Thyroid gland (tissue), 4 donors: ENCODE measurements around the gene RASSF8.

Source experiments
- POLR2A ChIP-seq, 2 donors: fragments of 450-650 bp; IDR thresholded peaks; one replicate each; pipeline ENCODE4 v1.6.1; 2017; ENCODE audit warnings: antibody characterized with exemption in 2 of 2, mild to moderate bottlenecking in 2 of 2, moderate library complexity in 1 of 2
- TF ChIP-seq, protein P1 (sequence below), 6 experiments: fragments of 200-600 bp in 3 of 6; fragments of 450-650 bp in 3 of 6; sonication (generic) in 3 of 6; IDR thresholded peaks; one replicate each; pipeline ENCODE4 v1.5.1; 2016 to 2019; ENCODE audit warnings: antibody characterized with exemption in 6 of 6, mild to moderate bottlenecking in 2 of 6, inconsistent platforms in 1 of 6, moderate library complexity in 1 of 6

DNA sequence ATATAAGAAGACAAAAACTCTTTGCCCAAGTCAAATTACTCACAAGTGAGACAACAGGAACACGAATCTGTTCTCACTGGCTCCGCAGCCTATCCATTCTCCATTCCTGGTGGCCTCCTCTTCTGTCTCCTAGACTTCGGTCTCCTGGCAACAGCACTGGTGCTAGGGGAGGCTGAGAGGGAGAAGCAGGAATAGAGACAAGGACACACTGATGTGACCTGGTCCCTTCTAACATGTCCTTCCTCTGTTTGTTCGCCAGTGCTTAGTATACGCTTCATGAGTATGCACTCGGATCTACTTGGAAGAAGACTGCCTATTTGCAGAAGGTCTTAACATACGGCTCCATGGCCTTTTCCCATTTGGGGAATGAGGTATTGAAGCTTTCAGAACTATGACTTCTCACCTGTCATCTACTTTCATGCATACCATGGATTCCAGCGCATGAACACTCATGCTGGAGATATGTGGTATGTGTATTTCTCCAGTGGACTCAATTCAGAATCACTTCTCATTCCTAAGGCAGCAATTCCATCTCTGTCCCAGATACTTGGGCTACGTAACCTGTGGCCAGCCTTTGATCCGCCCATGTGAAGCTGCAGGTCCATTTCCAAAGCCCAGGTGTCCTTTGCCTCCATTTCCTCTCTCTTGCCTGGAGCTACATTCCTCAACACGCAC is 132.5 kb downstream of the RASSF8 start:
- TF ChIP-seq, protein P1, sequence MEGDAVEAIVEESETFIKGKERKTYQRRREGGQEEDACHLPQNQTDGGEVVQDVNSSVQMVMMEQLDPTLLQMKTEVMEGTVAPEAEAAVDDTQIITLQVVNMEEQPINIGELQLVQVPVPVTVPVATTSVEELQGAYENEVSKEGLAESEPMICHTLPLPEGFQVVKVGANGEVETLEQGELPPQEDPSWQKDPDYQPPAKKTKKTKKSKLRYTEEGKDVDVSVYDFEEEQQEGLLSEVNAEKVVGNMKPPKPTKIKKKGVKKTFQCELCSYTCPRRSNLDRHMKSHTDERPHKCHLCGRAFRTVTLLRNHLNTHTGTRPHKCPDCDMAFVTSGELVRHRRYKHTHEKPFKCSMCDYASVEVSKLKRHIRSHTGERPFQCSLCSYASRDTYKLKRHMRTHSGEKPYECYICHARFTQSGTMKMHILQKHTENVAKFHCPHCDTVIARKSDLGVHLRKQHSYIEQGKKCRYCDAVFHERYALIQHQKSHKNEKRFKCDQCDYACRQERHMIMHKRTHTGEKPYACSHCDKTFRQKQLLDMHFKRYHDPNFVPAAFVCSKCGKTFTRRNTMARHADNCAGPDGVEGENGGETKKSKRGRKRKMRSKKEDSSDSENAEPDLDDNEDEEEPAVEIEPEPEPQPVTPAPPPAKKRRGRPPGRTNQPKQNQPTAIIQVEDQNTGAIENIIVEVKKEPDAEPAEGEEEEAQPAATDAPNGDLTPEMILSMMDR (IDR thresholded peaks at IDR 0.05), result no peak
- TF ChIP-seq POLR2A (IDR thresholded peaks at IDR 0.05), result no peak
